ENCODE data around the gene PEX3.
"Not testable (repeated sequence)": the region's sequence is repeated elsewhere in the genome, so short reads cannot be mapped to it uniquely, and the experiment has no call there.

The PEX3 gene, protein sequence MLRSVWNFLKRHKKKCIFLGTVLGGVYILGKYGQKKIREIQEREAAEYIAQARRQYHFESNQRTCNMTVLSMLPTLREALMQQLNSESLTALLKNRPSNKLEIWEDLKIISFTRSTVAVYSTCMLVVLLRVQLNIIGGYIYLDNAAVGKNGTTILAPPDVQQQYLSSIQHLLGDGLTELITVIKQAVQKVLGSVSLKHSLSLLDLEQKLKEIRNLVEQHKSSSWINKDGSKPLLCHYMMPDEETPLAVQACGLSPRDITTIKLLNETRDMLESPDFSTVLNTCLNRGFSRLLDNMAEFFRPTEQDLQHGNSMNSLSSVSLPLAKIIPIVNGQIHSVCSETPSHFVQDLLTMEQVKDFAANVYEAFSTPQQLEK

GRCh38 chr6:143450453-143451371 is at the start of gene PEX3, which contains the start of gene ADAT2:
Gene PEX3, plus strand, starts transcription at chr6:143450805. Its CDS starts 238 bp downstream, at chr6:143451043.
Gene ADAT2, minus strand, starts transcription at chr6:143450695. Its CDS starts 37 bp downstream, at chr6:143450658.
- DNase-seq, result peak; percentile 95

- no peak for DNase-seq
These were observed 49.5 kb upstream of the PEX3 start for GRCh38 chr6:143401068-143401446.

DNA sequence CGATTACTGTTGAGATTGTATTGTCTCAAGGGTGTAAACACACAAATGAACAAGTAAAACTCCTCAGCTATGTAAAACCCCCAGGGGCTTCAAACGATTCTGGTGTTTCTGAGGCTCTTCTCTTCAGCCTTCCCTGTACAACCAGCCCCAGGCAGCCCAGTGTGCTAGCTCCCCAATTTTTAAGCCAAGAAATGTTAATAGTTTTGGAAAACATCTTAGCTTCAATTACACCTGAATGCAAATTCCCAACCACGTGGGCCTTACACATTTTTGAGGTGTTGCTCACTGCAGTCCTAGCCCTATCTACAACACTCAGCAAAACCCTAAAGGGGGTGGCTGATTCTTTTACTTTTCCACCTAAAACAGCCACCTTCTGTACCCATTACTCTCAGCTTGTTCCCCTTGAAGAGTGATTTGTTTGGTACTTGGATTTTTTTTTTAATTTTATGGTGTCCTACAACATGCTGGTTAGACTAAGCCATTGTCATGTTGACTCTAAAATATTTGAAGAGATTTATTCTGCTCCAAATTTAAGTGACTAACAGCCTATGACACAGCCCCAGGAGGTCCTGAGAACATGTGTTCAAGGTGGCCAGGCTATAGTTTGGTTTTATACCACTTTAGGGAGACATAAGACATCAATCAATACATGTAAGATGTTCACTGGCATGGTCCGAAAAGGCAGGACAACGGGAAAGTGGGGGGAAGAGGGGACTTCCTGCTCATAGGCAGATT is 48.8 kb upstream of the PEX3 start:
- DNase-seq, result no peak

- no peak for DNase-seq
These were observed 47.8 kb upstream of the PEX3 start for GRCh38 chr6:143402721-143403336.

DNA sequence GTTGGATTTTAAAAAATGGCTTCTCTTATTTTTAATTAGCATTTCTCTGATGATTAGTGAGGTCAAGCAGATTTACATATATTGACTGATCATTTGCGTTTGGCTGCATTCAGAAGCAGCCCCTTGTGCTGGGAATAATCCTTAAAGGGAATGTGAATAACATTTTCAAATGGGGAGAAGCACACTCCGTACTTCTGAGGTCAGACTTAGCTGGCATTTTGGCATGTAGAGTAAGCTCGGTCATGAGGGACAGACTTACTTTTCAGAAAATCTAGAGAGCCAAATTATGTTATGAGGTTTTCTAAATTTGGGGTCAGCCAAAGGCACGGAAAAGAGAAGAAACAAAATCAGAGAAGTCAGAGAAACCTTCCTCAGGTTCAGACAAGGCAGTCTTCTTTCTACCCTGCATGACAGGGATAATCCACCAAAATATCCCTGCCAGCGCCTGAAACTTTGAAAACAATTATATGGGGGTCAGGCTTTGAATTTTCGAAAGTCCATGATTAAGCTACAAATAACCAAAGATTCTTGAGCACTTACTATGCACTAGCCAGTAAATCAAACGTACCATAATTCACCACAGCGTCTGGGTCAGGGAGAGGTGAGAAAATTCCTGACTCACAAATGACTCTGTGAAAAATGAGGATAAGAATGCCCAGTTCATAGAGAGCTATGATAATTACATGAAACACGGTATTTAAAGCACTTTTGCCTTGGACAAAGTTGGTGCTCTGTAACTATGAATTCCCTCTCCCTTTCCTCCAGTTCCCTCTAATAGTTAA is 45.0 kb upstream of the PEX3 start:
- no peak for DNase-seq

GRCh38 chr6:143406673-143407072 is 43.9 kb upstream of the PEX3 start:
- no peak for DNase-seq

- DNase-seq, result no peak
These were observed 42.3 kb upstream of the PEX3 start for GRCh38 chr6:143408151-143408786.

- no peak for DNase-seq
These were observed 41.8 kb upstream of the PEX3 start for GRCh38 chr6:143408787-143409162.

DNA sequence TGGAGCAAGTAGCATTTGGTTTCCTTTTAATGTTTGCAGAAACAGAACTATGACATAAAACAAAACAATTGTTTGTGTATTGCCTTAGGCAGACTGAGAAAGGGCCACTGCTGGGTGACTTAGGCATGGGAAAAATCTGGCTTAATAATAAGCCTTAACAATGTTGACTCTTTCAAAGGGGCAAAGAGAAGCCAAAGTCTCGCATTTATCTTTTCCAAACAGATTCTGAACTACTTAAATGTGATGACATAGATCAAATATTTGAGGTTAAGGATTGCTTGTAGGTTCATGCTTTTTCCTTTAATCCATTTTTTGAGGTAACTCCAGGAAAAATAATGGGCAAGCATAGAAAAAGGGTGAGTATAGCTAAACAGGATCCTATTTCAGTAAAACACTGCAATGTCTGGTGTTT is 39.7 kb upstream of the PEX3 start:
- DNase-seq, result no peak

GRCh38 chr6:143414769-143415168 is 35.8 kb upstream of the PEX3 start:
- no peak for DNase-seq

GRCh38 chr6:143419526-143419925 is 31.1 kb upstream of the PEX3 start:
- peak; percentile 3 for DNase-seq

DNA sequence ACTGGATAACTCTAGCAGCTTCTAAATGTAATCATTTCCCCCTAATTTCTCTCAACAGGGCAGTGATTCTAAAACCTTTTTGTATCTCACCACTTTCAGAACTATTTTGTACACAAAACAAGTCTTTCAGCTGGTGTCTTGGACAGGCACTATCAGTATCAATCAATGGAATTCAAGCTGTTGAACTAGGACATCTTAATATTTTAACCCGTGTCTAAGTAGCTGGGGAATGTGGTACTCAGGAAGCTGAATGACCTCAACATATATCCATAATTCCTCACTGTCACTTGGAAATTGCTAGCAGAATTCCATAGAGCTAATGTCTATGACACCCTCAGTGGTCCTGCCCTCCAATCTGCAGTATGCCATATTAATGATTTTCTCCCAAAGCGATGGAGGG is 24.6 kb upstream of the PEX3 start:
- no peak for DNase-seq

DNA sequence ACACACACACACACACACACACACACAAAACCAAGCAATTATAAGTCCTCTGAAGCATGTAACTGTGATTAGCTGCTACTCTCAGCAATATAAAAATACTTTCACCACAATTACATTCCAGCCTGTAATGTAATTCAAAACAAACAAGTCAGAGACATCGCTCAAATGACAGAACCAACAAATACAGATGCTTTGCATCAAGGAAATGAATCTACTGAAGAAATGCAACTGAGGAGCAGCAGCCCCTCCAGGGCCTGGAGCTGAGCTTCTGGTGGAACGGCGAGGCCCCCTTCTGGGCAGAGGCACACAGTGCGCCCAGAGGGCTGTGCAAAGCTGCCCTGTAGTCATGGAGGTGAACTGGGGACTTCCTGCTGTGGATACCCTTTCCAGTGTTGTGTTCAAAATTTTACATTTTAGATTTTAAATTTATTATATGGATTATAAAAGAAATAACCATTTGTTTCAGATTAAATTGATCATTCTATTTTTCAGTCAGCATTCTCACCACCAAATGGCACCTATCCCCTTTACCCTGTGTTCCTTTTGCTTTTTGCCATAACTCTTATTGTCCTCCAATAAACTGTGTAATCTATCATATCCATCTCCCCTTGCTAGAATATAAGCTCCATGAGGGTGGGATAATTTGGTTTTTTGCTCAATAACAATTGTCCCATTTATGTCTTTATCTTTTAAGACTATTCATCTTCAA is 23.3 kb upstream of the PEX3 start:
- DNase-seq, result peak; percentile 60

- DNase-seq, result no peak
These were observed 20.6 kb upstream of the PEX3 start for GRCh38 chr6:143429970-143430369.

- DNase-seq, result no peak
These were observed 19.4 kb upstream of the PEX3 start for GRCh38 chr6:143431226-143431625.

DNA sequence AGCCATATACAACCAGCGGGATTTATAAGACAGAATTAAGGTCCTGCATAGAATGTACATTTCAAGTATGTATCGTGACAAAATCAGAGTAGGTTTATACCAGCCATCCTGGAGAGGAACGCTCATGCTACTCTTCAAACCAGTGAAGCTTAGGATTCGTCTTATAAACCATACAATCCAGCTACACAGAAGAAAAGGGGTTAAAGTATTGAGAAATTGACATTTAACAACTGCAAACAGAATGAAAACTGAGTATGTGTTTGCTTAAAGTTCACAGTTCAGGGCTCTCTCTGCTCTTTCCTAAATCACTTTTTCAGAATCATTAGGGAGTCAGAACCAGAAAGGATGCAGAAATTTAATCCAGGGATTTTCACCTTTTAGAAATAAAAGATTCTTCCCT is 18.0 kb upstream of the PEX3 start:
- DNase-seq, result no peak

GRCh38 chr6:143441010-143441409 is 9.6 kb upstream of the PEX3 start:
- DNase-seq, result no peak

- DNase-seq, result no peak
These were observed 8.7 kb upstream of the PEX3 start for GRCh38 chr6:143441680-143442545.

GRCh38 chr6:143443096-143443495 is 7.5 kb upstream of the PEX3 start:
- DNase-seq, result no peak

DNA sequence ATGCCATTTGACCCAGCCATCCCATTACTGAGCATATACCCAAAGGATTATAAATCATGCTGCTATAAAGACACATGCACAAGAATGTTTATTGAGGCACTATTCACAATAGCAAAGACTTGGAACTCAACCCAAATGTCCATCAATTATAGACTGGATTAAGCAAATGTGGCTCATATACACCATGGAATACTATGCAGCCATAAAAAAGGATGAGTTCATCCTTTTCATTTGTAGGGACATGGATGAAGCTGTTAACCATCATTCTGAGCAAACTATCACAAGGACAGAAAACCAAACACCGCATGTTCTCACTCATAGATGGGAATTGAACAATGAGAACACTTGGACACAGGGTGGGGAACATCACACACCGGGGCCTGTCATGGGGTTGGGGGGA is 2.7 kb upstream of the PEX3 start:
- DNase-seq, result not testable (repeated sequence)

Data from NCI-H1105 treated with DMSO at 0.1 percent for 48 hours (cell line).